ENCODE data around the gene ARL6IP5. TPM values are rescaled to one million over a fixed set of nuclear protein-coding genes. Genes with fewer than 3 reads are reported as not detected.

ARL6IP5 gene
- total RNA-seq, 4 donors from 2014 or later = 65.2 to 146 (median 98.2) TPM

GRCh38 chr3:69137005-69137404, 52.3 kb downstream of the ARL6IP5 start:
- Histone ChIP-seq H3K9me3 (no peaks in the 10 kb centered on the region), H3K27ac (no peak overlapping the region), H3K27me3 (no peaks in the 10 kb centered on the region), H3K4me1 (no peaks in the 10 kb centered on the region), H3K36me3 (no peaks in the 10 kb centered on the region), H3K4me3 (replicated peaks in 1 of 3) (no peak overlapping the region)
- intact Hi-C loops (cut with DNase I) = no loop called here
- no peak for TF ChIP-seq CTCF (IDR thresholded peaks at IDR 0.05)
- TF ChIP-seq POLR2A (IDR thresholded peaks at IDR 0.05) = no peak
- DNase-seq = no peak

- H3K4me1 ChIP-seq = no peaks in the 10 kb centered on the region
- no peak overlapping the region for H3K27ac ChIP-seq
- TF ChIP-seq CTCF (IDR thresholded peaks at IDR 0.05) (no peak), POLR2A (IDR thresholded peaks at IDR 0.05) (no peak)
- H3K9me3 ChIP-seq = no peaks in the 10 kb centered on the region
- no peak for DNase-seq
- no peaks in the 10 kb centered on the region for H3K27me3 ChIP-seq
- H3K36me3 ChIP-seq = no peaks in the 10 kb centered on the region
- WGBS, 2 donors = 95 to 97% methylated on average over 2 of the region's 2 CpGs
- no peak overlapping the region for H3K4me3 ChIP-seq (replicated peaks in 1 of 3)
- intact Hi-C loops (cut with DNase I) = no loop called here
These were observed 52.7 kb downstream of the ARL6IP5 start for GRCh38 chr3:69137412-69137811.

GRCh38 chr3:69141313-69141712, 56.6 kb downstream of the ARL6IP5 start:
- DNase-seq = no peak
- TF ChIP-seq POLR2A (IDR thresholded peaks at IDR 0.05) (no peak), CTCF (IDR thresholded peaks at IDR 0.05) (no peak)
- H3K4me1 ChIP-seq = no peaks in the 10 kb centered on the region
- H3K27ac ChIP-seq = no peak overlapping the region
- H3K4me3 ChIP-seq (replicated peaks in 1 of 3) = no peak overlapping the region
- no peaks in the 10 kb centered on the region for H3K9me3 ChIP-seq
- no peaks in the 10 kb centered on the region for H3K36me3 ChIP-seq
- H3K27me3 ChIP-seq = no peaks in the 10 kb centered on the region
- intact Hi-C loops (cut with DNase I) = no loop called here

GRCh38 chr3:69142090-69142489, 57.4 kb downstream of the ARL6IP5 start:
- no peak overlapping the region for H3K27ac ChIP-seq
- intact Hi-C loops (cut with DNase I) = no loop called here
- no peaks in the 10 kb centered on the region for H3K9me3 ChIP-seq
- WGBS, 2 donors = 45 to 51% methylated on average over 3 of the region's 3 CpGs
- H3K27me3 ChIP-seq = no peaks in the 10 kb centered on the region
- H3K4me3 ChIP-seq (replicated peaks in 1 of 3) = no peak overlapping the region
- TF ChIP-seq CTCF (IDR thresholded peaks at IDR 0.05) (no peak), POLR2A (IDR thresholded peaks at IDR 0.05) (no peak)
- no peaks in the 10 kb centered on the region for H3K4me1 ChIP-seq
- DNase-seq = no peak
- H3K36me3 ChIP-seq = no peaks in the 10 kb centered on the region

GRCh38 chr3:69142797-69143454, 58.2 kb downstream of the ARL6IP5 start:
- Histone ChIP-seq H3K27me3 (no peaks in the 10 kb centered on the region), H3K4me1 (no peaks in the 10 kb centered on the region), H3K36me3 (no peaks in the 10 kb centered on the region), H3K27ac (no peak overlapping the region), H3K4me3 (replicated peaks in 1 of 3) (no peak overlapping the region), H3K9me3 (no peaks in the 10 kb centered on the region)
- 73 to 75% methylated on average over 4 of the region's 4 CpGs for WGBS, 2 donors
- no peak for DNase-seq
- TF ChIP-seq CTCF (IDR thresholded peaks at IDR 0.05) = no peak
- no peak for TF ChIP-seq POLR2A (IDR thresholded peaks at IDR 0.05)
- intact Hi-C loops (cut with DNase I) = no loop called here

All from thyroid gland (tissue), 4 donors.